ENCODE measurements around the gene GIGYF1.

- TF ChIP-seq CTCF (IDR thresholded peaks at IDR 0.05) (no peak), POLR2AphosphoS5 (IDR thresholded peaks at IDR 0.05) (no peak), POLR2A (IDR thresholded peaks at IDR 0.05) (no peak)
Observed at GRCh38 chr7:100735730-100736129, 41.7 kb upstream of the GIGYF1 start.

All from breast epithelium (tissue), 3 donors.